HEK293 (cell line): ENCODE results near the gene MAGI2.

Source experiments
- CTCF ChIA-PET: fragments of 350-600 bp; formaldehyde crosslinking; extraction: SDS; loops from one replicate; lab custom pipeline; 2021; ENCODE audit warnings: antibody characterized with exemption; lab: Yijun Ruan, JAX
- POLR2A ChIA-PET: fragments of 300-600 bp; formaldehyde crosslinking; extraction: SDS; loops from one replicate; lab custom pipeline; 2020; ENCODE audit warnings: antibody characterized with exemption, inconsistent platforms; lab: Yijun Ruan, JAX
- H3K27ac ChIP-seq: fragments of 200-500 bp; sonication (Bioruptor generic); 2 replicates; pipeline ENCODE4 v1.5.1; 2014; ENCODE audit warnings: low read depth, low read length, control low read depth, inconsistent platforms; ENCODE audit errors: extremely low read depth
- H3K36me3 ChIP-seq, 2 experiments: fragments of 200-500 bp in 1 of 2; sonication (Bioruptor generic) in 1 of 2; 1 replicate in 1 of 2; 2 replicates in 1 of 2; pipeline ENCODE4 v1.5.1; 2014 to 2017; ENCODE audit warnings: inconsistent platforms in 2 of 2, low read length in 2 of 2; ENCODE audit not compliant: control insufficient read depth in 2 of 2, insufficient read depth in 1 of 2
- H3K4me1 ChIP-seq: fragments of 200-500 bp; sonication (Bioruptor generic); 2 replicates; pipeline ENCODE4 v1.5.1; 2014; ENCODE audit warnings: mild to moderate bottlenecking, low read length, inconsistent platforms; ENCODE audit not compliant: control insufficient read depth, insufficient read depth
- H3K4me3 ChIP-seq: 2 replicates; pipeline ENCODE4 v1.5.1; 2011; ENCODE audit warnings: low read depth, mild to moderate bottlenecking, control low read depth, low read length, moderate library complexity
- H3K9me3 ChIP-seq: fragments of 200-500 bp; sonication (Bioruptor generic); 2 replicates; pipeline ENCODE4 v1.5.1; 2014; ENCODE audit warnings: low read depth, low read length, inconsistent platforms; ENCODE audit not compliant: control insufficient read depth, insufficient read depth
- AEBP2 ChIP-seq: fragments of 450-650 bp; formaldehyde crosslinking; IDR thresholded peaks from 2 replicates; pipeline ENCODE4 v1.5.1; 2016; ENCODE audit warnings: missing biosample characterization, missing genetic modification characterization, borderline replicate concordance
- ELK4 ChIP-seq: IDR thresholded peaks from 2 replicates; pipeline ENCODE4 v1.6.1; 2011; ENCODE audit warnings: mild to moderate bottlenecking, low read depth, low read length, borderline replicate concordance
- SCRT2 ChIP-seq: fragments of 450-650 bp; formaldehyde crosslinking; IDR thresholded peaks from 2 replicates; pipeline ENCODE4 v1.5.1; 2016; ENCODE audit warnings: missing biosample characterization, missing genetic modification characterization
- SP2 ChIP-seq: fragments of 450-650 bp; formaldehyde crosslinking; IDR thresholded peaks from 2 replicates; pipeline ENCODE4 v1.5.1; 2016; ENCODE audit warnings: missing biosample characterization, missing genetic modification characterization
- SP7 ChIP-seq: fragments of 450-650 bp; formaldehyde crosslinking; IDR thresholded peaks from 2 replicates; pipeline ENCODE4 v1.5.1; 2016; ENCODE audit warnings: missing biosample characterization, missing genetic modification characterization
- TRIM28 ChIP-seq: IDR thresholded peaks from 2 replicates; pipeline ENCODE4 v1.6.1; 2011; ENCODE audit warnings: low read length, control low read depth, borderline replicate concordance
- ZBTB17 ChIP-seq: fragments of 450-650 bp; formaldehyde crosslinking; IDR thresholded peaks from 2 replicates; pipeline ENCODE4 v1.5.1; 2016; ENCODE audit warnings: missing biosample characterization, missing genetic modification characterization
- ZNF10 ChIP-seq: fragments of 450-650 bp; formaldehyde crosslinking; IDR thresholded peaks from 2 replicates; pipeline ENCODE4 v1.5.1; 2017; ENCODE audit warnings: missing biosample characterization, missing genetic modification characterization
- ZNF169 ChIP-seq: fragments of 450-650 bp; formaldehyde crosslinking; IDR thresholded peaks from 2 replicates; pipeline ENCODE4 v1.5.1; 2016; ENCODE audit warnings: missing biosample characterization, missing genetic modification characterization
- ZNF18 ChIP-seq: fragments of 450-650 bp; formaldehyde crosslinking; IDR thresholded peaks from 2 replicates; pipeline ENCODE4 v1.5.1; 2016; ENCODE audit warnings: missing biosample characterization, missing genetic modification characterization
- ZNF2 ChIP-seq: fragments of 450-650 bp; formaldehyde crosslinking; IDR thresholded peaks from 2 replicates; pipeline ENCODE4 v1.5.1; 2016; ENCODE audit warnings: missing biosample characterization, missing genetic modification characterization
- ZNF202 ChIP-seq: fragments of 450-650 bp; formaldehyde crosslinking; IDR thresholded peaks from 2 replicates; pipeline ENCODE4 v1.5.1; 2016; ENCODE audit warnings: missing biosample characterization, missing genetic modification characterization, borderline replicate concordance
- ZNF354C ChIP-seq: fragments of 450-650 bp; formaldehyde crosslinking; IDR thresholded peaks from 2 replicates; pipeline ENCODE4 v1.5.1; 2016; ENCODE audit warnings: missing biosample characterization, missing genetic modification characterization, low read depth, borderline replicate concordance
- ZNF433 ChIP-seq: fragments of 450-650 bp; formaldehyde crosslinking; IDR thresholded peaks from 2 replicates; pipeline ENCODE4 v1.5.1; 2016; ENCODE audit warnings: missing biosample characterization, missing genetic modification characterization, low read depth
- ZNF48 ChIP-seq: fragments of 450-650 bp; formaldehyde crosslinking; IDR thresholded peaks from 2 replicates; pipeline ENCODE4 v1.5.1; 2016; ENCODE audit warnings: missing biosample characterization, missing genetic modification characterization
- ZNF501 ChIP-seq: fragments of 450-650 bp; formaldehyde crosslinking; IDR thresholded peaks from 2 replicates; pipeline ENCODE4 v1.5.1; 2016; ENCODE audit warnings: missing biosample characterization, missing genetic modification characterization
- ZNF514 ChIP-seq: fragments of 450-650 bp; formaldehyde crosslinking; IDR thresholded peaks from 2 replicates; pipeline ENCODE4 v1.5.1; 2016; ENCODE audit warnings: missing biosample characterization, missing genetic modification characterization
- ZNF521 ChIP-seq: fragments of 450-650 bp; formaldehyde crosslinking; IDR thresholded peaks from 2 replicates; pipeline ENCODE4 v1.5.1; 2017; ENCODE audit warnings: missing biosample characterization, mild to moderate bottlenecking, missing genetic modification characterization
- ZNF623 ChIP-seq: fragments of 450-650 bp; formaldehyde crosslinking; IDR thresholded peaks from 2 replicates; pipeline ENCODE4 v1.5.1; 2016; ENCODE audit warnings: missing biosample characterization, missing genetic modification characterization
- ZNF76 ChIP-seq: fragments of 450-650 bp; formaldehyde crosslinking; IDR thresholded peaks from 2 replicates; pipeline ENCODE4; 2016; ENCODE audit warnings: low read depth, missing biosample characterization, missing genetic modification characterization, borderline replicate concordance
- TF ChIP-seq, protein P1 (sequence below): sonication (generic); formaldehyde crosslinking; IDR thresholded peaks from 2 replicates; pipeline ENCODE4 v1.8.1; 2022; ENCODE audit warnings: mild to moderate bottlenecking, moderate library complexity, missing genetic modification reagents
- TF ChIP-seq, protein P2 (sequence below): fragments of 450-650 bp; formaldehyde crosslinking; optimal IDR thresholded peaks from 2 replicates; pipeline ENCODE3; 2016; ENCODE audit warnings: missing biosample characterization, mild to moderate bottlenecking, missing genetic modification characterization
- TF ChIP-seq, protein P3 (sequence below): fragments of 450-650 bp; formaldehyde crosslinking; conservative IDR thresholded peaks from 2 replicates; pipeline ENCODE4 v1.5.1; 2016; ENCODE audit warnings: low read depth, missing biosample characterization, missing genetic modification characterization

The MAGI2 gene

GRCh38 chr7:79502151-79502550 lies 48.7 kb upstream of the MAGI2 start:
- TF ChIP-seq ZNF2 (tag by site-specific recombination) (no peak), ZNF501 (tag by site-specific recombination) (no peak)
- no peaks in the 10 kb centered on the region for H3K4me1 ChIP-seq
- no peak overlapping the region for H3K4me3 ChIP-seq
- no peaks in the 10 kb centered on the region for H3K36me3 ChIP-seq
- no peaks in the 10 kb centered on the region for H3K9me3 ChIP-seq
- no peak overlapping the region for H3K27ac ChIP-seq
- ChIA-PET CTCF (interaction anchor here (0.6 kb wide), 1 partner anchor 13 kb away, joined by 4 read pairs; no protein-coding TSS in a partner anchor), POLR2A (no interaction called here)

- Histone ChIP-seq H3K36me3 (no peaks in the 10 kb centered on the region), H3K4me3 (no peak overlapping the region), H3K9me3 (no peaks in the 10 kb centered on the region), H3K27ac (no peak overlapping the region), H3K4me1 (no peaks in the 10 kb centered on the region)
- CTCF ChIA-PET = no interaction called here
- no peak for TF ChIP-seq SP2 (tag by site-specific recombination)
- no peak for TF ChIP-seq ZNF354C (tag by site-specific recombination)
- no peak for TF ChIP-seq ZNF48 (tag by site-specific recombination)
- TF ChIP-seq, protein P1, sequence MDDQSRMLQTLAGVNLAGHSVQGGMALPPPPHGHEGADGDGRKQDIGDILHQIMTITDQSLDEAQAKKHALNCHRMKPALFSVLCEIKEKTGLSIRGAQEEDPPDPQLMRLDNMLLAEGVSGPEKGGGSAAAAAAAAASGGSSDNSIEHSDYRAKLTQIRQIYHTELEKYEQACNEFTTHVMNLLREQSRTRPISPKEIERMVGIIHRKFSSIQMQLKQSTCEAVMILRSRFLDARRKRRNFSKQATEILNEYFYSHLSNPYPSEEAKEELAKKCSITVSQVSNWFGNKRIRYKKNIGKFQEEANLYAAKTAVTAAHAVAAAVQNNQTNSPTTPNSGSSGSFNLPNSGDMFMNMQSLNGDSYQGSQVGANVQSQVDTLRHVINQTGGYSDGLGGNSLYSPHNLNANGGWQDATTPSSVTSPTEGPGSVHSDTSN (CRISPR knock-in tag) = no peak
- no peak for TF ChIP-seq SCRT2 (tag by site-specific recombination)
- no peak for TF ChIP-seq AEBP2 (tag by site-specific recombination)
- TF ChIP-seq, protein P2, sequence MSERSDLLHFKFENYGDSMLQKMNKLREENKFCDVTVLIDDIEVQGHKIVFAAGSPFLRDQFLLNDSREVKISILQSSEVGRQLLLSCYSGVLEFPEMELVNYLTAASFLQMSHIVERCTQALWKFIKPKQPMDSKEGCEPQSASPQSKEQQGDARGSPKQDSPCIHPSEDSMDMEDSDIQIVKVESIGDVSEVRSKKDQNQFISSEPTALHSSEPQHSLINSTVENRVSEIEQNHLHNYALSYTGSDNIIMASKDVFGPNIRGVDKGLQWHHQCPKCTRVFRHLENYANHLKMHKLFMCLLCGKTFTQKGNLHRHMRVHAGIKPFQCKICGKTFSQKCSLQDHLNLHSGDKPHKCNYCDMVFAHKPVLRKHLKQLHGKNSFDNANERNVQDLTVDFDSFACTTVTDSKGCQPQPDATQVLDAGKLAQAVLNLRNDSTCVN (tag by site-specific recombination) = no peak
- TF ChIP-seq SP7 = no peak
- TF ChIP-seq ZNF623 = no peak
- TF ChIP-seq ZNF433 (tag by site-specific recombination) = no peak
- TF ChIP-seq, protein P3, sequence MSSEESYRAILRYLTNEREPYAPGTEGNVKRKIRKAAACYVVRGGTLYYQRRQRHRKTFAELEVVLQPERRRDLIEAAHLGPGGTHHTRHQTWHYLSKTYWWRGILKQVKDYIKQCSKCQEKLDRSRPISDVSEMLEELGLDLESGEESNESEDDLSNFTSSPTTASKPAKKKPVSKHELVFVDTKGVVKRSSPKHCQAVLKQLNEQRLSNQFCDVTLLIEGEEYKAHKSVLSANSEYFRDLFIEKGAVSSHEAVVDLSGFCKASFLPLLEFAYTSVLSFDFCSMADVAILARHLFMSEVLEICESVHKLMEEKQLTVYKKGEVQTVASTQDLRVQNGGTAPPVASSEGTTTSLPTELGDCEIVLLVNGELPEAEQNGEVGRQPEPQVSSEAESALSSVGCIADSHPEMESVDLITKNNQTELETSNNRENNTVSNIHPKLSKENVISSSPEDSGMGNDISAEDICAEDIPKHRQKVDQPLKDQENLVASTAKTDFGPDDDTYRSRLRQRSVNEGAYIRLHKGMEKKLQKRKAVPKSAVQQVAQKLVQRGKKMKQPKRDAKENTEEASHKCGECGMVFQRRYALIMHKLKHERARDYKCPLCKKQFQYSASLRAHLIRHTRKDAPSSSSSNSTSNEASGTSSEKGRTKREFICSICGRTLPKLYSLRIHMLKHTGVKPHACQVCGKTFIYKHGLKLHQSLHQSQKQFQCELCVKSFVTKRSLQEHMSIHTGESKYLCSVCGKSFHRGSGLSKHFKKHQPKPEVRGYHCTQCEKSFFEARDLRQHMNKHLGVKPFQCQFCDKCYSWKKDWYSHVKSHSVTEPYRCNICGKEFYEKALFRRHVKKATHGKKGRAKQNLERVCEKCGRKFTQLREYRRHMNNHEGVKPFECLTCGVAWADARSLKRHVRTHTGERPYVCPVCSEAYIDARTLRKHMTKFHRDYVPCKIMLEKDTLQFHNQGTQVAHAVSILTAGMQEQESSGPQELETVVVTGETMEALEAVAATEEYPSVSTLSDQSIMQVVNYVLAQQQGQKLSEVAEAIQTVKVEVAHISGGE (tag by site-specific recombination) = no peak
- no peak for TF ChIP-seq TRIM28
- POLR2A ChIA-PET = no interaction called here
These were observed 47.3 kb upstream of the MAGI2 start for GRCh38 chr7:79500759-79501158.

DNA sequence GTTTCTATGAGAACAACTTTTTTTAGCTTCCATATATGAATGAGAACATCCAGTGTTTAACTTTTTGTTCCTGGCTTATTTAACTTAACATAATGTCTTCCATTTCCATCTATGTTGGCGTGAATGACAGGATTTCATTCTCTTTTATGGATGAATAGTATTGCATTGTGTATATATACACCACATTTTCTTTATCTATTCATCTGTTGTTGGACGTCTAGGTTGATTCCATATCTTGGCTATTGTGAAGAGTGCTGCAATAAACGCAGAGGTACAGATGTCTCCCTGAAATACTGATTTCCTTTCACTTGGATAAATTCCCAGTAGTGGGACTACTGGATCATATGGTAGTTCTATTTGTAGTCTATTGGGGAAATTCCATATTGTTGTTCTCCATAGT lies 44.3 kb upstream of the MAGI2 start:
- Histone ChIP-seq H3K27ac (no peak overlapping the region), H3K9me3 (no peaks in the 10 kb centered on the region), H3K4me1 (no peaks in the 10 kb centered on the region), H3K36me3 (no peaks in the 10 kb centered on the region), H3K4me3 (no peak overlapping the region)
- CTCF ChIA-PET = no interaction called here
- POLR2A ChIA-PET = no interaction called here
- TF ChIP-seq ZNF76 (tag by site-specific recombination) = no peak
- no peak for TF ChIP-seq ZNF202 (tag by site-specific recombination)
- no peak for TF ChIP-seq ZNF521 (tag by site-specific recombination)
- no peak for TF ChIP-seq ZNF169 (tag by site-specific recombination)
- no peak for TF ChIP-seq ZNF514 (tag by site-specific recombination)
- no peak for TF ChIP-seq ZBTB17 (tag by site-specific recombination)
- no peak for TF ChIP-seq ELK4
- TF ChIP-seq ZNF18 (tag by site-specific recombination) = no peak
- TF ChIP-seq ZNF10 = no peak
